ENCODE measurements around the gene ELMO1.

GRCh38 chr7:37016064-37016878 is 432.4 kb downstream of the ELMO1 start:
- no peak for TF ChIP-seq FOXM1 (IDR thresholded peaks at IDR 0.05; ENCODE audit: borderline replicate concordance)
- no peak for TF ChIP-seq ARNT (IDR thresholded peaks at IDR 0.05)
- TF ChIP-seq BHLHE40 (IDR thresholded peaks at IDR 0.05; ENCODE audit: borderline replicate concordance): no peak
- TF ChIP-seq HDGF (IDR thresholded peaks at IDR 0.05; ENCODE audit: borderline replicate concordance): no peak
- no peak for TF ChIP-seq SP1 (IDR thresholded peaks at IDR 0.05)
- TF ChIP-seq NFRKB (IDR thresholded peaks at IDR 0.05): no peak
- TF ChIP-seq FOXA1 (IDR thresholded peaks at IDR 0.05): no peak
- TF ChIP-seq TARDBP (IDR thresholded peaks at IDR 0.05): no peak
- no peak for TF ChIP-seq L3MBTL2 (conservative IDR thresholded peaks at IDR 0.05)
